ENCODE results near the gene CRBN. TPM values are rescaled to one million over a fixed set of nuclear protein-coding genes. Genes with fewer than 3 reads are reported as not detected.

The CRBN gene
- total RNA-seq, 6 experiments from 2014 or later, result 21.0 to 27.8 (median 26.0) TPM

DNA sequence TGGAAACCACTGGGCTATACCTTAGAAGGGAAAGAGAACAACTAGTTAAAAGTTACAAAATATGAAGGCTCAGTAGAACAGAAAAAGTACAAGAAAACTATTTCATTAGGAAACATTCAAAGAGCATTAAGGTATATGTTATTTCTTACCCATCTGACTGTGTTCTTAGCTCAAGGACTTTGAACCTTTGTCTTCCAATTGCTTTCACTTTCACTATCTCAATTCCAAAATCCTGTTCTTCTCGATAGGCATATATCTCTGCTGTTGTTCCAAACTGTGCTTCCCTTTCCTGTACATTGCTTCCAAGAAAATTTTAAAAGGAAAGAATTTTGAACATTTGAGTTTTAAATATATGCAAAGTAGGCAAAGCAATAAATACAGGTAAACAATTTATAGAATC, 6.9 kb downstream of the CRBN start:
- Mint-ChIP-seq H3K27ac (no peak overlapping the region), H3K9me3 (no peaks in the 10 kb centered on the region), H3K36me3 (ENCODE audit: low read depth) (0 out of 2 replicates have a peak, but pooled peaks cover 5% of the 10 kb centered on the region), H3K27me3 (ENCODE audit: insufficient read depth) (no peaks in the 10 kb centered on the region; the same call in 1 of the 2 replicates), H3K4me3 (no peak overlapping the region), H3K4me1 (ENCODE audit: low read depth) (peaks cover 1% of the 10 kb centered on the region)
- TF ChIP-seq, protein P1, sequence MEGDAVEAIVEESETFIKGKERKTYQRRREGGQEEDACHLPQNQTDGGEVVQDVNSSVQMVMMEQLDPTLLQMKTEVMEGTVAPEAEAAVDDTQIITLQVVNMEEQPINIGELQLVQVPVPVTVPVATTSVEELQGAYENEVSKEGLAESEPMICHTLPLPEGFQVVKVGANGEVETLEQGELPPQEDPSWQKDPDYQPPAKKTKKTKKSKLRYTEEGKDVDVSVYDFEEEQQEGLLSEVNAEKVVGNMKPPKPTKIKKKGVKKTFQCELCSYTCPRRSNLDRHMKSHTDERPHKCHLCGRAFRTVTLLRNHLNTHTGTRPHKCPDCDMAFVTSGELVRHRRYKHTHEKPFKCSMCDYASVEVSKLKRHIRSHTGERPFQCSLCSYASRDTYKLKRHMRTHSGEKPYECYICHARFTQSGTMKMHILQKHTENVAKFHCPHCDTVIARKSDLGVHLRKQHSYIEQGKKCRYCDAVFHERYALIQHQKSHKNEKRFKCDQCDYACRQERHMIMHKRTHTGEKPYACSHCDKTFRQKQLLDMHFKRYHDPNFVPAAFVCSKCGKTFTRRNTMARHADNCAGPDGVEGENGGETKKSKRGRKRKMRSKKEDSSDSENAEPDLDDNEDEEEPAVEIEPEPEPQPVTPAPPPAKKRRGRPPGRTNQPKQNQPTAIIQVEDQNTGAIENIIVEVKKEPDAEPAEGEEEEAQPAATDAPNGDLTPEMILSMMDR (IDR thresholded peaks at IDR 0.05), result no peak
- no peak for DNase-seq

DNA sequence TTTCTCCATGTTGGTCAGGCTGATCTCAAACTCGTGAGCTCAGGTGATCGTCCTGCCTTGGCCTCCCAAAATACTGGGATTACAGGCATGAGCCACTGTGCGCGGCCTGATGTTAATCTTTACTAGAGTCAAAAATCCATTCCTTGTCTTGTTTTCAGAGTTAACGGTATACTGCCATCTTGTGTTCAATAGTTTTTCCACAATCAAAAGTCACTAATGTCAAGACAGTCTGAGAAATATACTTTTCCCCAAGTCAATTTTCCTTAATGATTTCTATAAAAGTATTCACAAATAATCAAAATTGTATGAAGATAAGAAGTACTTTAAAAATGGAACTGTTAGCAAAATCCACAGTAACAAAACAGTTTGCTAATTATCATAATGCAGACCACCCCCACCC, 8.5 kb downstream of the CRBN start:
- Mint-ChIP-seq H3K27me3 (ENCODE audit: insufficient read depth) (no peaks in the 10 kb centered on the region; the same call in 1 of the 2 replicates), H3K9me3 (no peaks in the 10 kb centered on the region), H3K4me3 (no peak overlapping the region), H3K27ac (no peak overlapping the region), H3K4me1 (ENCODE audit: low read depth) (no peaks in the 10 kb centered on the region), H3K36me3 (ENCODE audit: low read depth) (peaks cover 16% of the 10 kb centered on the region)
- TF ChIP-seq, protein P1 (IDR thresholded peaks at IDR 0.05), result peak; percentile 73
- DNase-seq, result peak; percentile 17

DNA sequence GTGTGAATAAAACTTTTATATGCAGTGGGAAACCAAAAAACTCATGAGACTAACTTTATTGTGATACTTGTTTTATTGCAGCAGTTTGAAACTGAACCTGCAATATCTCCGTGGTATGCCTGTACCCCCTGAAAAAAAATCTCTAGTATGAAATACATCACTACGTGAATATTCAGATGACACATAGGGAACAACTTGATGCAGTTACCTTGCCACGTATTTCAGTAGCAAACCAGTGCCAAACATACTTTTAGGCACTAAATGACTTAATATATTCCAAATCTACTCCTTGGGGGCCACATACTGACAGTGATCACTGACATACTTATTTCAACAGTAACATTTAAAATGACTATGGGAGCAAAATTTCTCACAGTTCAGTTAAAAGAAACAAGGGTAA, 13.8 kb downstream of the CRBN start:
- TF ChIP-seq, protein P1 (IDR thresholded peaks at IDR 0.05), result no peak
- Mint-ChIP-seq H3K27me3 (ENCODE audit: insufficient read depth) (no peaks in the 10 kb centered on the region; the same call in 1 of the 2 replicates), H3K4me1 (ENCODE audit: low read depth) (no peaks in the 10 kb centered on the region), H3K9me3 (no peaks in the 10 kb centered on the region), H3K27ac (no peak overlapping the region), H3K36me3 (ENCODE audit: low read depth) (peaks cover 31% of the 10 kb centered on the region), H3K4me3 (no peak overlapping the region)
- no peak for DNase-seq

DNA sequence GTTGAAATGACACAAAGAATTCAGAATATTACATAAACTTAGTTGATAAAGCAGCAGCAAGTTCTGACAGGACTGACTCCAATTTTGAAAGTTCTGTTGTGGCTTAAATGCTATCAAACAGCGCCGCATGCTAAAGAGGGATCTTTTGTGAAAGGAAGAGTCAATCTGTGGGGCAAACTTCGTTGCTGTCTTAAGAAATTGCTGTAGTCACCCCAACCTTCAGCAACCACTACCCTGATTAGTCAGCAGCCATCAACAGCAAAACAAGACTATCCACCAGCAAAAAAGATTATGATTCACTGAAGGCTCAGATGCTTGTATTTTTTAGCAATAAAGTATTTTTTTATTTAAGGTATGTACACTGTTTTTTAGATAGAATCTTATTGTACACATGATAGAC, 14.2 kb downstream of the CRBN start:
- H3K4me3 Mint-ChIP-seq, result no peak overlapping the region
- no peaks in the 10 kb centered on the region; the same call in 1 of the 2 replicates for H3K27me3 Mint-ChIP-seq (ENCODE audit: insufficient read depth)
- peaks cover 31% of the 10 kb centered on the region for H3K36me3 Mint-ChIP-seq (ENCODE audit: low read depth)
- no peak for DNase-seq
- H3K4me1 Mint-ChIP-seq (ENCODE audit: low read depth), result no peaks in the 10 kb centered on the region
- no peak overlapping the region for H3K27ac Mint-ChIP-seq
- TF ChIP-seq, protein P1 (IDR thresholded peaks at IDR 0.05), result no peak
- no peaks in the 10 kb centered on the region for H3K9me3 Mint-ChIP-seq

DNA sequence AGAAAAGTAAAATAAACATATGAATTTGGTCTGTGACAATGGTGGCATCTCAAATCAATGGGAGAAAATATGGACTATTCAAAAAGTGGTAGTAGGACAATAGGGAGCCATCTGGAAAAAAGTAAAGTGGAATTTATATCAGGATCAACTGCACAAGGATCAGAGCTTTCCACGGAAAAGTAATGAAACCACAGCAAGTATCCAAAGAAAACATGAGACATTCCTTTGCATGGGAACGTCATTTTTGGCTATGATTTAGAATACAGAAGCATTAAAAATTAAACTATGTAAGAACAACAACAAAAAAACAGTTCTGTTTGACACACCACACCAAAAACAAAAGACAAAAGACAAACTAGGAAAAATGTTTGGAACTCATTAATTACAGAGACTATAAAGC, 18.7 kb downstream of the CRBN start:
- no peaks in the 10 kb centered on the region for H3K27me3 Mint-ChIP-seq (ENCODE audit: insufficient read depth)
- DNase-seq, result no peak
- no peak overlapping the region for H3K27ac Mint-ChIP-seq
- no peaks in the 10 kb centered on the region for H3K4me1 Mint-ChIP-seq (ENCODE audit: low read depth)
- H3K9me3 Mint-ChIP-seq, result no peaks in the 10 kb centered on the region
- no peak overlapping the region for H3K4me3 Mint-ChIP-seq
- H3K36me3 Mint-ChIP-seq (ENCODE audit: low read depth), result peaks cover 26% of the 10 kb centered on the region
- TF ChIP-seq, protein P1 (IDR thresholded peaks at IDR 0.05), result no peak

DNA sequence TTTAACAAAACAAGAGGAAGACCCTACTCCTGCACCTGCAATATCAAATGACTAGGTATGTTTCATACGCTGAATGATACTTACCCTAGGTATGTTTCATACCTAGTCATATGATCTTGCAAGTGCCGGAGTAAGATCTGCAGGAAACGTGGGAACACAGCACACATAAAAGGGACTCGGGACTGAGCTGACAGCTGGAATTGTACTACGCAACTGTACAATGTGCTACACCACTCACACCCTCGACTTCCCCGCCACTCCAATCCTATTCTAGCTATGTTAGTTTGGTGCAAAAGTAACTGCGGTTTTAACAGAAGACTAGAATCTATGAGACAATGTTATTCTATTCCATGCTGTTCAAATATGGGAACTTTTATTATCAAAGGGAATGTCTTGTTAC, 22.0 kb downstream of the CRBN start:
- H3K36me3 Mint-ChIP-seq (ENCODE audit: low read depth), result peaks cover 27% of the 10 kb centered on the region
- TF ChIP-seq, protein P1 (IDR thresholded peaks at IDR 0.05), result no peak
- H3K4me3 Mint-ChIP-seq, result no peak overlapping the region
- DNase-seq, result no peak
- peaks cover 3% of the 10 kb centered on the region; the same call in 1 of the 2 replicates for H3K27me3 Mint-ChIP-seq (ENCODE audit: insufficient read depth)
- H3K27ac Mint-ChIP-seq, result no peak overlapping the region
- H3K9me3 Mint-ChIP-seq, result no peaks in the 10 kb centered on the region
- no peaks in the 10 kb centered on the region for H3K4me1 Mint-ChIP-seq (ENCODE audit: low read depth)

Data from HFFc6 (cell line).